ENCODE data around the gene ANKRD39. TPM values are rescaled to one million over a fixed set of nuclear protein-coding genes. Genes with fewer than 3 reads are reported as not detected.

The ANKRD39 gene
- total and polyA plus RNA-seq, 2 of the 8 experiments (the other 6 are each of a cell fraction or from before 2014, with no cell fraction given): 18.5 to 21.3 TPM

DNA sequence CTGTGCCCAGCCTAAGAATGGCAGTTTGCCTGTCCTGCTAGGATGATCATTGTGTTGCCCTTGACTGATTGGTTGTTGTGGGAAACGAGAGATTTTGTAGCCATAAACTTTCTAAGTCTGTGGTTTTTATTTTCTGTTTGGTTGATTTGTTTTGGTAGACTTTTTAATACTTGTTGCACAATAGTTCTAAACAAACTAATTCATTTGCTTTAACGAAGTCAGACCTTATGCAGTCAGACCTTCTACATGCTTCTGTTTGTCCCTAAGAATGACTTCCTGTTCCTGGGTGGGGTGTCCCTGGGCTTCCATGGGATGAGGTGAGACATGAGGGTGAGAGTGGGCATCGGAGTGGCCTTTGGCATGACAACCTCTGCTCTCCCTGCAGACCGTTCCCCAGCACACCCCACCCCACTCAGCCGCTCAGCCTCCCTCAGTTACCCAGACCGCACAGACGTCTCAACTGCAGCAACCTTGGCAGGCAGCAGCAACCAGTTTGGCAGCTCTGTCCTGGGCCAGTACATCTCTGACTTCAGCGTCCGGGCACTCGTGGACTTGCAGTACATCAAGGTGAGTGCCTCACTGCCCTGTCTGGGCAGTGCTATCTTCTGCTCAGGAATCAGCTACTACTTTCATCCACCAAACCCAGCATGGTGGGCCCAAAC is 49.5 kb downstream of the ANKRD39 start (continued):
- TF ChIP-seq SUZ12 (IDR thresholded peaks at IDR 0.05; ENCODE audit: low read length): no peak

Data from H1 (cell line).